Superior temporal gyrus (tissue), 1 donor: ENCODE measurements around the gene SSC5D.

Experiments
- DNase-seq: peaks from one replicate; pipeline ENCODE4 v3.0.0-alpha.2; 2016; ENCODE audit errors: extremely low spot score

SSC5D gene

GRCh38 chr19:55454787-55455243 is 33.4 kb upstream of the SSC5D start:
- DNase-seq, result peak; percentile 78

DNA sequence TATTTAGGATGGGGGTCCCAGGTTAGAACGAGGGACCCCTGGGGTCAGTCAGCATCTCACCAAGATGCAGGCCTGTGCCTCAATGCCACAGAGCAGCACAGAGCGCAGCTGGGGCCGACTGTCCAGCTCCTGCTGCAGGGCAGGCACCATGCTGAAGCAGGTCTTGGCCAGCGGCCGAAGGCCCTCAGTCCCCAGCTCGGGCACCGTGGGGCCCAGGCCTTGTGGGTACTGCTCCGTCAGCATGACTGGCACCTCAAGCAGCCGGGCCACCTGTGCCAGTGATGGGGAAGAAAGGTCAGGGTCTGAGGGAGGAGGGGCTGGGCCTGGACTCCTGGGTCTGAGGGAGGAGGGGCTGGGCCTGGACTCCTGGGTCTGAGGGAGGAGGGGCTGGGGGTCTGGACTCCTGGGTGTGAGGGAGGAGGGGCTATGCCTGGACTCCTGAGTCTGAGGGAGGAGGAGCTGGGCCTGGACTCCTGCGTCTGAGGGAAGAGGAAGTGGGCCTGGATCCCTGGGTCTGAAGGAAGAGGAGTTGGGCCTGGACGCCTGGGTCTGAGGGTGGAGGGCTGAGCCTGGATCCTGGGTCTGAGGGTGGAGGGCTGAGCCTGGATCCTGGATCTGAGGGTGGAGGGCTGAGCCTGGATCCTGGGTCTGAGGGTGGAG is 32.5 kb upstream of the SSC5D start:
- DNase-seq, result no peak

- no peak for DNase-seq
Measured at GRCh38 chr19:55456347-55456746, 31.9 kb upstream of the SSC5D start.

GRCh38 chr19:55457683-55458457 is 30.4 kb upstream of the SSC5D start:
- DNase-seq, result no peak

GRCh38 chr19:55459551-55459949 is 28.7 kb upstream of the SSC5D start:
- DNase-seq, result no peak

- peak; percentile 72 for DNase-seq
Measured at GRCh38 chr19:55459950-55460657, 28.1 kb upstream of the SSC5D start.

DNA sequence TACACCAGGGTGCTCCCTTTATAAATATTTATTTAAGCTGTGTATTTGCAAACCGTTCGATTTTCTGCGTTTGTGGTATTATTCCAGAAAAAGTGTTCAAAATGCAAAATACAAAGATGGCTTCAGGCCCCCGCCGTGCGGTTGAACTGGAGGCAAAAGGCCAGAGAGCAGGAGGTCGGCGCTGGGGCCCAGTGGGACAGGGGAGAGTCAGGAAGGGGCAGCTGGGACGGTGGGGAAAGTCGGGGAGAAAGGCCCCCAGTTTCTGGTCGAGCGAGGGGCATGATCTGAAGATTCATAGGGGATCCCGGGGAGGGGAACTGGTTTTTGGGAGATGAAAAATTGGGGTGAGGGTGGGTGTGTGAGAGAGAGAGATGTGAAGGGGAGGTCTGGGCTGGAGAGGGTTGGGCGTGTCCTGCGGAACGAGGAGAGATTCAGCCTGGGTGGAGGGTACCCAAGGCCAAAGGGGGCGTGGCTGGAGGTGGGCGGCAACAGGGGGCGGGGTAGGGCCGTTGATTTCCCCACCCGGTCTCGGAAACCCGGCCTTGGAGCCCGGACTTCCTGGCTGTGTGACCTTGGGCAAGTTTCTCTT is 27.5 kb upstream of the SSC5D start:
- DNase-seq, result no peak

DNA sequence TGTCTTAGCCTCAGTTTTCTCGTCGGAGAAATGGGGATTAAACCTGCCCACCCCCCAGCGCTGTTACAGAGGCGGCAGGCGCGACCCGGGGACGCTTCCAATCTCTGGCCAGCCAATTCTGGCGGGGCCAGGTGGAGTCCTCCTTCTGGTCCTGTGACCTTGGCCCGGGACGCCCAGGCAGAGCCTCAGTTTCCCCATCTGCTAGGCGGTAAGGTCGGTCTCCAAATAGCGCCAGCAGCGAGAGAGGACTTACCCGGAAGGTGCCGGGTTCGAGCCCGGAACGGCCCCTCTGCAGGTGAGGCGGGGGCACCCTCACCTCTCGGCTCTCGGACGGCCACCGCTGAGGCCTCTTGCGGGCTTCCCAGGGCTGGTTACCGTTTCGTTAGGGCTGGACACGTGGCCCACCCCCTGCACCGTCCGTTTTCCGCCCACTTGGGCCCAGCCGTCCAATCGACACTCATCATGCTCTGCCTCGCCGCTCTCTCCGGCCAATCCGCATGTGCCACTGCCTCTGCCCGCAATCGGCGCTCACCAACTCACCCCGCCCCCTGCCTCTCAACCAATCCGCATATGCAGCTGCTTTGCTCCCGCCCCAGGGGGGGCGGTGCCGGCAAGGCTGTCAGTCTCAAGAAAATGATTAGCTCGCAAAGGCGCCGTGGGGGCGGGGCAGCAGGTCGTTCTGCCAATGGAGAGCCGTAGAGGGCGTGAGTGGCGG is 26.8 kb upstream of the SSC5D start, which contains the start of gene ISOC2:
TSS of gene ISOC2 (minus strand) at position 384 of the 715 bp plus-strand sequence. CDS start 5,156 bp downstream, outside the sequence.
- DNase-seq, result peak; percentile 98

GRCh38 chr19:55461974-55462626 is 26.1 kb upstream of the SSC5D start:
- DNase-seq, result no peak

DNA sequence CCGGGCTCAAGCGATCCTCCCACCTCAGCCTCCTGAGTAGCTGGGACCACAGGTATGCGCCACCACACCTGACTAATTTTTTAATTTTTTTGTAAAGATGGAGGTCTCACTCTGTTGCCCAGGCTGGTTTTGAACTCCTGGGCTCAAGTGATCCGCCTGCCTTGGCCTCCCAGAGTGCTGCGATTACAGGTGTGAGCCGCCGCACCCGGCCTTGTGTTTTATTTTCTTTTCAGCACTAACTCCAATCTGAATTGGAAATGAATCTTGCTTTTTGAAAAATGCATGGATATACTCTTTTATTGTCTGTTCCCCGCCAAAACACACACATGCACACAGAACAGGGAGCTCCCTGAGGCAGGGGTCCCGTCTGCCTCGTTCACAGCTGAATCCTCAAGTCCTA is 25.5 kb upstream of the SSC5D start:
- DNase-seq, result no peak

DNA sequence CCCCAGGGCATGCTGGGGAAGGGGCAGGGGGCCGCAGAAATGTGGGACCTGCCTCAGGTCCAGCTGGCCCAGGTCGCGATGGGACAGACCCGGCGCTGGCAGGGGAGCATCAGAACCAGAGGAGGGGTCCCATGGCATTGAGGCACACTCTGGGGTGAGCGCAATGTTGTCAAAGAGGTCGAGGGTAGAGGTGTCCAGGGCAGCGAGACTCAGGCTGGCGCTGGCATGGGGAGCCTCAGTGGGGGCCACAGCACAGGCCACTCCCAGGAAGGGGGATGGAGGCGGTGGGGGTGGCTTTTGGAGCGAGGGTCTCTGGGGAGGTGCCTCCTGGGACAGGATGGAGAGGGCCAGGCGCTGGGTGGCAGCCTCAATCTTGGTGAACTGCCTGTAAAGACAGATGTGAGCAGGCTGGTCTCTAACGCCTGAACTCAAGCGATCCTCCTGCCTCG is 24.6 kb upstream of the SSC5D start:
- no peak for DNase-seq

DNA sequence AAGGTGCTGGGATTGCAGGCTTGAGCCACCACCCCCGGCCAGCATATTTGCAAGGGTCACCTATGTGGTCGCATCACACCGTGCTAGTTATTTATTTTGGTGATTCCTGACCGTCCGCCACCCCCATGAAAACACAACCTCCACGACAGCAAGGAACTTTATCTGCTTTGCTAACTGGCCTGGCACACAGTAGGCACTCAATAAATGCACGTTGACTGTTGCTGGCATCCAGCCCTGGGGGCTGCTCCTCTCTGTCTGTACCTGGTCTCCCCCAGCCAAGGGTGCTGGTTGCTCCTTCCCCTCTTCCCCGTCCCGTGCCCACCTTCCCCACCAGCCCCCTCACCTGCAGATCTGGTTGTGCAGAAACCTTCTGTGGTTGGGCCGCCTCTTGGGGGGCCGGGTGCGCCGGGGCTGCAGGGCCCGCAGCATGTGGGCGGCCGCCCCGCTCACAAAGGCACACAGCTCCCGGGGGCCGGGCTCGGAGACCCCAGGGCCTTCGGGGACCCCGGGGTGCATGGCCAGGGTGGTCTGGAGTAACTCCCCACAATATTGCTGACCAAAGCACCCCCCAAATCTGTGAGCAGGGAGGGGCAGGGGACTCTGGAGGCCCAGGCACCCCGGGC is 24.1 kb upstream of the SSC5D start:
- no peak for DNase-seq

DNA sequence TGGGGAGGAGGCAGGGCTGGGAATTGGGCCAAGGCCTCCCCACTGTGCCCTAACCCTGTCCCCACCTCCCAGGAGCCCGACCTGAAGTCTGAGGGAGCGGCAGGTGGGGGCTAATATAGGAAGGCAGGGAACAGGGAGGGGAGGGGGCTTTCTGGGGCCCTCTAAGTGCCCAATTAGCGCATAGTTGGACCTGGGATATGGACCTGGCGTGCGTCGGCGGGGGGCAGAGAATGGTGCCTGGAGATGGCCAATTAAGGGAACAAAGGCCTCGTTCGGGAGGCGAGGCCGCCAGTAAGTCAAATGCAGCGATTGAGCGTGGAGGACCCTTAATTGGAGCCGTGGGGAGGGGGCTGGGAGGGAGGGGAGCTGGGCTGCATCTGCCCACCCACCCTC is 23.6 kb upstream of the SSC5D start, which contains the start of gene C19orf85:
TSS of gene C19orf85 (minus strand) at position 90 of the 393 bp plus-strand sequence. CDS start 197 bp downstream, outside the sequence.
- no peak for DNase-seq

DNA sequence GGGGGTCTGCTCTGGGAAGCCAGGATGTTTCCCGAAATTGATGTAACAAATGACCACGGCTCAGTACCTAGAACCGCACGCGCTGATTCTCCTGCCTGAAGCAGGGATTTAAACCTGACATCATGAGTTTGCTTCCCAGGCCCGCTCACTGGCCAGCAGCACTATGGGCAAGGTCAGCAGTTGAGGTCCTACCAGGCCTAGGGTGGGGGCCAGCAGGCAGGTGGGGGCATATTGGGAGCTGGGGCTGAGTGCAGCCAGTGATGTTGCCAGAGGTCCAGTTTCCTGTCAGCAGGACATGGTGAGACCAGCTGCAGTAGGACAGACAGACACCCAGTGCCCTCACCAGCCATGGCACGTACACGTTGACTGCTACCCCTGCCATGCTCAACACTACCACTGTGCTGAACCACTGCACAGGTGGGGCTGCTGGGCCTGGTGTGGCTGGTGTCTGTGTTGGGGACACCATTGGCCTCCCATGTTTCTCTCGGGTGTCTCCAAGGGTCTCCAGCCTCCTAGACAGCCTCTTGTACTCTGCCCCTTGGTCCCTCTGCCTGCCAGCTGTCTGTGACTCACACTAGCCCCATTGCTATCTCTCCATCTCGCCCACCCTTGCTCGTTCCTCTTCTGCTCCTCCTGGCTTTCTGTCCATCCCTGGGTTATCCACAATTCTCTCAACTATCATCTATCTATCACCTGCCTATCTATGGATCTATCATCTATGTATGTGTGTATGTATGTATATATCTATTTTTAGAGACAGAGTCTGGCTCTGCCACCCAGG is 22.6 kb upstream of the SSC5D start:
- no peak for DNase-seq

GRCh38 chr19:55466241-55466614 is 22.0 kb upstream of the SSC5D start:
- DNase-seq, result no peak

GRCh38 chr19:55467236-55468053 is 20.8 kb upstream of the SSC5D start:
- peak; percentile 44 for DNase-seq

GRCh38 chr19:55468054-55468393 is 20.2 kb upstream of the SSC5D start:
- DNase-seq, result no peak

GRCh38 chr19:55471266-55471665 is 17.0 kb upstream of the SSC5D start:
- DNase-seq, result no peak

GRCh38 chr19:55472463-55472862 is 15.8 kb upstream of the SSC5D start:
- DNase-seq, result no peak
